Posterior cingulate gyrus (tissue), 11 donors: ENCODE data around the gene DAPK1.

Experiments
- DNase-seq, 10 donors: peaks; one replicate each; pipeline versions ENCODE4 v3.0.0 to v3.0.0-alpha.2; 2020 to 2021; ENCODE audit warnings: mixed read lengths in 3 of 10
- intact Hi-C: fragments of 100-400 bp; cut with DNase I; formaldehyde crosslinking; loops from one replicate; pipeline ENCODE4 v1.15.1; 2023

The DAPK1 gene

GRCh38 chr9:87696641-87697040 is 199.0 kb downstream of the DAPK1 start:
- DNase-seq, result no peak
- intact Hi-C loops, result no loop called here

- intact Hi-C loops, result no loop called here
- DNase-seq, result no peak
Measured at GRCh38 chr9:87698069-87698809, 200.6 kb downstream of the DAPK1 start.

- DNase-seq, result no peak
- intact Hi-C loops, result no loop called here
Measured at GRCh38 chr9:87699835-87700234, 202.2 kb downstream of the DAPK1 start.

DNA sequence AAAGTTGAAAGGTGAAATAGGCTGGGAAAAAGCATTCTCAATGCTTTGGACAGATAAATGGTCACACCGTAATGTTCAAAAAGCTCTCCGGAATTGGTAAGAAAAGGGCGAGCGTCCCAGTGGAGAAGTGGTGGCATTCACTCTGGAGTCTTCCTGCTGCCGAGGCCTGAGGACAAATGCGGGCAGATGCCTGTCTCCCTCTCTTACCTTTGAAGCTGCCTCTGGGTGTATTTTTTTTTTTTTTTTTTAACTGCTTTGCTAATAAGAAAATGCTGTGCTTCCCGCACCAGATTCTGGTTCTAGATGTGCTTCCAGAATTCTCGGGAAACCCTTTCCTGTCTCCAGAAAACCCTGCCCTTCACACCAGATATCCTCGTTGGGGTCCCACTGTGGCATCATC is 203.8 kb downstream of the DAPK1 start:
- intact Hi-C loops, result no loop called here
- DNase-seq, result no peak

GRCh38 chr9:87701931-87702421 is 204.3 kb downstream of the DAPK1 start:
- no peak for DNase-seq
- intact Hi-C loops, result no loop called here

DNA sequence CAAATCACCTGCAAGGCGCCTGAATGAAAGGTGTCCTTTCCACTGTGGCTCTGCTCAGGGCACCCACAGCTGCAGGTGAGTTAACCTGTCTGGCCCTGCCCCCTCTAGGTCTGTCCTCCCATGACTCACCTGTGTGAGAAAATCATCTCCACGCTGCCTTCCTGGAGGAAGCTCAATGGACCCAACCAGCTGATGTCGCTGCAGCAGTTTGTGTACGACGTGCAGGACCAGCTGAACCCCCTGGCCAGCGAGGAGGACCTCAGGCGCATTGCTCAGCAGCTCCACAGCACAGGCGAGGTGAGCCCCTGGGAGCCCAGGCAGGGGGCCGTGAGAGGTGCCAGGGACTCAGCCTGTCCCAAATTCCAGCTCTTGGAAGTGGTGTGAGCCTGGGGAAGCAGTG is 205.3 kb downstream of the DAPK1 start:
- intact Hi-C loops, result no loop called here
- DNase-seq, result peak in 1 of 10 donors; percentile 59

DNA sequence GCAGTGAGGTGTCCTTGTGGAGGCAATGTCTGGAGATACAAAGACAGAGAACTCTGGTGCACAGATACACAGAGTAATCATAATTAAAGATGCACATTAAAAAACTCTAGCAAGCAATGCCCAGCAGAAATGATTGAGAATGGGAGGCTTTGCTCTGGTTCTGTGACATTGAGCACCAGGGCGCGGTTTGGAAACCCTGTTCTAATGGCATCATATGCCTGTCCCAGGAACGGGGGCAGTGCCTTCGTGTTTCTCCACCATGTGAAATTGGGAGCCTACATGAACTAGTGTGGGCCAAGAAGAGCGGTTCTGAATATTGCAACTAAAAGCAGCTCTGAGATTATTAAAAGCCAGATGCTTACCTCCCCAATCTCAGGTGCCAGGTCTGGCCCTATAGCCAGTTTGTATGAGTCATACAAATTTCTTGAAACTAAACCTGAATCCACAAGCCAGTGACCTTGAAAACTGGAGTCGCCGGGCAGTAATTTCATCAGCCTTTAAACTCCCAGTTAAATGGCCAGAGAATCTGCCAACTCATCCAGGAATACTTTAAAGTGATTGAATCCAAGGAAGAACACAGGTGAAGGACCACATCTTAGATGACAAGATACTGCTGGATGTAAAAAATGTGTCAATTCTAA is 206.1 kb downstream of the DAPK1 start:
- peak in 1 of 10 donors; percentile 66 for DNase-seq
- intact Hi-C loops, result no loop called here

GRCh38 chr9:87704342-87704741 is 206.7 kb downstream of the DAPK1 start:
- intact Hi-C loops, result no loop called here
- peak in 1 of 10 donors; percentile 52 for DNase-seq

DNA sequence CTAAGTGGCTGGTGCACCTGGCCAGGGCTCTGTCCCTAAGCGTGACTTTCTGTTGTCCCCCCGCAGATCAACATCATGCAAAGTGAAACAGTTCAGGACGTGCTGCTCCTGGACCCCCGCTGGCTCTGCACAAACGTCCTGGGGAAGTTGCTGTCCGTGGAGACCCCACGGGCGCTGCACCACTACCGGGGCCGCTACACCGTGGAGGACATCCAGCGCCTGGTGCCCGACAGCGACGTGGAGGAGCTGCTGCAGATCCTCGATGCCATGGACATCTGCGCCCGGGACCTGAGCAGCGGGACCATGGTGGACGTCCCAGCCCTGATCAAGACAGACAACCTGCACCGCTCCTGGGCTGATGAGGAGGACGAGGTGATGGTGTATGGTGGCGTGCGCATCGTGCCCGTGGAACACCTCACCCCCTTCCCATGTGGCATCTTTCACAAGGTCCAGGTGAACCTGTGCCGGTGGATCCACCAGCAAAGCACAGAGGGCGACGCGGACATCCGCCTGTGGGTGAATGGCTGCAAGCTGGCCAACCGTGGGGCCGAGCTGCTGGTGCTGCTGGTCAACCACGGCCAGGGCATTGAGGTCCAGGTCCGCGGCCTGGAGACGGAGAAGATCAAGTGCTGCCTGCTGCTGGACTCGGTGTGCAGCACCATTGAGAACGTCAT is 208.5 kb downstream of the DAPK1 start:
- peak in 2 of 10 donors; percentile 66 to 87 for DNase-seq

GRCh38 chr9:87707805-87708506 is 210.3 kb downstream of the DAPK1 start:
- DNase-seq, result peak in 1 of 10 donors; percentile 74
- intact Hi-C loops, result no loop called here

More for the DNA sequence above, 208.5 kb downstream of the DAPK1 start:
- intact Hi-C loops, result no loop called here

DNA sequence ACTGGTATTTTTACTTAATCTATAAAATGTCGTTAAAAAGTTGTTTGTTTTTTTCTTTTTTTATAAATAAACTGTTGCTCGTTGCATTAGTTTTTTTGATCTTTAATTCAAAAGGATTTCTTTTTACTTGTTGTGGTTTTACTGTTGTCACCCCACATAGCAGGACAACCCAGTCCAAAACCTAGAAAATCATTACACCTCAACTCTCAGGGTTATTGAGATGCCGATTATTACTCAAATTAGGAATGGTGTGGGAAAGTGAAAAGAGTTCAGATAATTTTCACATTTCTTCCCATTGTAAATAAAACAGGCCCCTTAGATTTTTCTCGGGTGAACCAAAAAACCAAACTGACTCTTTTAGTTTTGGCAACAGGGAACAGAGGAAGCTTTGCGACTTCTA is 210.9 kb downstream of the DAPK1 start:
- intact Hi-C loops, result no loop called here
- DNase-seq, result no peak

DNA sequence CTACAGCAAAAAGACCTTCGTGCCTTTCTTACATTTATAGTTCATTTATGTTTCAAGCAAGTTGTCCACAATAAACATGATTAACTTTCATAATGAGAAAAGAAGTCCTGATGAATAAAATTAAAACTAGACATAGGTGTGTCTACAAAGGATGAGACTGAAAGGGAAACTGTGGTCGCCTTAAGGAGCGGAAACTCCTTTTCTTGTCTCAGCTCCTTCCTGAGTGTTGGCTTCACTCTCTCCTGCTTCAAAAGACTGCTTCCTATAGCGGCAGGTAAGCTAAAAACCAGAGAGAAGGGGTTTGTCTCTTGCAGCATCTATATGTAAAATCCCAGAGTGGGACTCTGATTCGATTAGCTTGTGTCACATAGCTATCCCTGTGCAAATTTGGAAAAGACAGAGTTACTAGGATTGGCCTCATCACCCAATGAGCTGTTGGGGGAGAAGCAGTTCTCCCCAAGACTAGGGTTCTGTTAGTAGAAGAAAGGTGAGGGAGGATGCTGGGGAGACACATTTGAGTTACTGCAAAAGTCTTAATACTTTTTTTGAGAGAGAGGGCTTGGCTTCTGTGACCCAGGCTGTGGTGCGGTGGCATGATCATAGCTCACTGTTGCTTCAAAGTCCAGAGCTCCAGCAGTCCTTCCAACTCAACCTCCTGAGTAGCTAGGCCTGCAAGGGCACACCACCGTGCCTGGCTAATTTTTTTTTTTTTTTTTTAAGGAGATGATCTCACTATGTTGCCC is 211.5 kb downstream of the DAPK1 start:
- intact Hi-C loops, result no loop called here
- DNase-seq, result no peak

DNA sequence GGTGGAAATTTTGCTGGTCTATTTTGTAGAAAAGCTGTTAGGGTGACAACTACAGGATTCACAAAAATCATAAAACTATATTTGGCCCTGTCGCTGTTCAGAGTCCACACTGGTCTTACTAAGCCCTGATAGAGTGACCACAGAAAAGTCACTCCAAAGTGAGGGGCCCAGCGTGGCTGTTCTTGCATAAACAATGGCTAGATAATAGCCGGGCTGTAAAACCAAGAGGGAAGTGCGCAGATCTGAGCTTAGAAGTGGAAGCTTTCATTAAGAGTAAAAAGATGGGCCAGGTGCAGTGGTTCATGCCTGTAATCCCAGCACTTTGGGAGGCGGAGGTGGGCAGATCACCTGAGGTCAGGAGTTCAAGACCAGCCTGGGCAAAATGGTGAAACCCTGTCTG is 212.8 kb downstream of the DAPK1 start:
- DNase-seq, result no peak
- intact Hi-C loops, result no loop called here

DNA sequence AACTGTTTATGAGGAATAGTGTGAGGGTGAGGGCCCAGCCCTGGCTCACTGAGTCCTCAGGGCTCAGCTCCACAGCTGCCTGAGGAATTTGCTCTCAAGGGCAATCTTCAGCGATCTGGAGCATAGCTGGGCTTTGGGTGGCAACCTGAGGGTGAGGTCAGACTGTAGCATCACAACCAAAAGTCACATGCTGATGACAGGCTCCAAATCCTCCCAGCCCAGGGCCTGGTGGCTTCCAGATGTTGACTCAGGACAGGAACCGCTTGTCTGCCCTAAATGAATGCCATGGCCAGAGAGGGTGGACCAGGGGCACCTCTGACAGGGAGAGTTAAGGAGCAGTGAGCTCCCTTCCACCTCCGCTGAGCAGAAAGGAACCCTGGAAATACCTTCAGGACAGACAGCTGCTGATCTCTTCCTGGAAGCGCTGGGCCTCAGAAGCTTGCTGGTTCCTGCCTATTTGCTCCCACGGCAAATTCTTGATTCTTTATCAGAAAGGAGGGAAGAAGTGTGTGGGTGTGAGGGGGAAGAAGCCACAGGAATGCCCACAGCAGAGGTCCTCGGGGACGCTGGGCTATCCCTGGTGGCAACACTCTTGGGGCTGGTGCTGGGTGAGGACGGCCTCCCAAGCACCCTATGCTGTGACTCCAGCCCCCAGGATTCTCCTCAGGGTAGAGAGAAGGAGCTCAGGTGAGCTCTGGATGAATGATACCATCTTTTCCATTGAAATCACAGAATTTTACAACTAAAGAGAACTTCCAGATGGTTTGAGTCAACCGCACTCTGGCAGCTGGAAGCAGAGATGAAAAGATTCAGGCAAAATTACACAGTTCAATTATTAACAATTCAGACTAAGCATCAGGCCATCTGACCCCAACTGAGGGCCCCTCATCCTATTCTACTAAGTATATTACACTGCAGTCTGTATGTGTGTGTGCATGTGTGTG is 214.5 kb downstream of the DAPK1 start:
- intact Hi-C loops, result no loop called here
- DNase-seq, result no peak

- intact Hi-C loops, result no loop called here
- DNase-seq, result no peak
Measured at GRCh38 chr9:87712801-87713277, 215.2 kb downstream of the DAPK1 start.

DNA sequence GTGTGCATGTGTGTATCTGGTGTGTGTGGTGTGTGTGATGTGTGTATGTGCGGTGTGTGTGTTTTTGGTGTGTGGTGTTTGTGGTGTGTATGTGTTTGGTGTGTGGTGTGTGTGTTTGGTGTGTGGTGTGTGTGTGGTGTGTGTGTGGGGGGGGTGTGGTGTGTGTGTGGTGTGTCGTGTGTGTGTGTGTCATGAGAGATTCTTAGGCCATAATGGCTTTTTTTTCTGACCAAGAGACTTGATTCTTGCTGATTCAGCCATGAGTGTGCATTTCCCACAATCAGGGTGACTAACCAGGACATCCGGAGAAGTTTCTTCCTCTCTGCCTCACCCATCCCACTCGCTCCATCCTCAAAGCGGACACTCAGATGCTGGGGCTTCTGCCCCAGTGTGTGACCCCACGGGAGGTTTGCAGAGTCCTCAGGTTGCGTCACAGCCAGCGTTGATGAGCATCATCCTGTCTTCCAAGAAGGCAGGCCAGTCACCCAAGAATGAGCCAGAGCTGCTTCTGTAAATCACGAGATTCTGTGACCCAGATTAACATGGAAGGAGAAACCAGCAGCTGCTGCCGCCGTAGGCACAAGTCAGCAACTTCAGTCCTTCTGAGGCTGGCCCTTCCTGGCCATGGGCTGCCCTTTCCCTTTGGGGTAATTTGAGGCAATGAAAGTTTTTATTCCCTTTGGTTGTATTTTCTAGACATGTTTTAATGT is 215.8 kb downstream of the DAPK1 start:
- intact Hi-C loops, result no loop called here
- peak in 8 of 10 donors; percentile 26 to 94 (median 62) for DNase-seq

DNA sequence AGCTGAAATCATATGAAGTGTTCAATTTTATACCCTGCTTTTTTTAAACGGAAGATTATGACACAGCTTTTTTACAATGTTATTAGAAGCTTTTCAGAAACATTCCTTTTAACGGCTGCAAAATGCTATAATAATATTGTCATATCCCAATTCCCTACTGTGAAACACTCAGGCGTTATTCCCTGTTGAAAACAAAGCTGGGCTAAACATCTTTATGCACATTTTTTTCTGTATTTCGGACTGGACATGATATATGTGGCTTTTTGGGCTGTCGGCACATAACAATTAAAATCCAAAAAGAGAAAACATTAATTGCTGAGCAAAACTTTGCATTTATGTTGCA is 216.3 kb downstream of the DAPK1 start:
- intact Hi-C loops, result no loop called here
- DNase-seq, result no peak

DNA sequence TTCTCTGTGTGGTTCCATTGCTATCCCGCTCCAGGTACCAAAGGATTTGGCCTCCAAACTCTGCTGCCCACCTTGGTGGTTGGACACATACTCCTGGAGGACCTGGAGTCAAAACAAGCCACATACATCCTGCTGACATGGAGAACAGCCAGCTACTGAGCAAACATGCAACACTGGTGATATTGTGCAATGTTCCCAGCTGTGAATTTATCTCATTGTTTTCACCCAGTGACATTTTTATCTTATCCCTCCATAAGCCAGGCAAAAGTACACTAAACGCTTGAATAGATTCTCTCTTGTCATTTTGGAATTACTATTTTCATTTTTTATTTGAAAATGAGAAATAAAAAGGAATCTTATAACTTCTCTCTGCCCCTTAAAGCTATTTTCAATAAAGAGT is 217.2 kb downstream of the DAPK1 start:
- peak in 1 of 10 donors; percentile 38 for DNase-seq
- intact Hi-C loops, result no loop called here
